Stimulated activated CD8-positive, alpha-beta memory T cell treated with anti-CD3 and anti-CD28 coated beads, Interleukin-15, amount 100 ng/mL, for 24 hours (primary cell): ENCODE results near the gene SNX4.
"Not testable (repeated sequence)": the region's sequence is repeated elsewhere in the genome, so short reads cannot be mapped to it uniquely, and the experiment has no call there.

Experiments used
- DNase-seq: peaks from one replicate; pipeline ENCODE4 v3.0.0-alpha.2; 2020; ENCODE audit warnings: low read depth

The SNX4 gene

GRCh38 chr3:125462722-125463299, 57.2 kb downstream of the SNX4 start:
- no peak for DNase-seq

- DNase-seq: no peak
Observed at GRCh38 chr3:125461896-125462295, 58.1 kb downstream of the SNX4 start.

DNA sequence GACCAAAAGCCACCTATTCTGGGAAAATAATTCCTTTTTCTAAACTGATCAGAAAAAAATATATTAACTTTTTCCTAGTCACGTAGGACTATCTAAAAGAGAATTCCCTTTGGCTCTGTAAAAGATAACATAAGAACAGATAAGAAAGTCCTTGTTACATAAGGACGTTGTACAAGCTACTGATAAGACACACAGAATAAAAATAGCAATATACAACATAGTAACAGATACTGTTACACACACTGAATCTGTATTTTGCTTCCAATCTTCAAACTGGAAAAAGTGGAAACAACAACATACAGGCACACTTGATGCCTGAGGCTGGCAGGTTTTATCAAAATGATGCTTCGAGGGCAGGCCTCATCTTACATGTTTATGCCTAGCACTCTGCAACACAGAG, 59.8 kb downstream of the SNX4 start:
- DNase-seq: no peak

- no peak for DNase-seq
Observed at GRCh38 chr3:125443923-125444322, 76.1 kb downstream of the SNX4 start.

- no peak for DNase-seq
Observed at GRCh38 chr3:125442506-125442905, 77.5 kb downstream of the SNX4 start.

DNA sequence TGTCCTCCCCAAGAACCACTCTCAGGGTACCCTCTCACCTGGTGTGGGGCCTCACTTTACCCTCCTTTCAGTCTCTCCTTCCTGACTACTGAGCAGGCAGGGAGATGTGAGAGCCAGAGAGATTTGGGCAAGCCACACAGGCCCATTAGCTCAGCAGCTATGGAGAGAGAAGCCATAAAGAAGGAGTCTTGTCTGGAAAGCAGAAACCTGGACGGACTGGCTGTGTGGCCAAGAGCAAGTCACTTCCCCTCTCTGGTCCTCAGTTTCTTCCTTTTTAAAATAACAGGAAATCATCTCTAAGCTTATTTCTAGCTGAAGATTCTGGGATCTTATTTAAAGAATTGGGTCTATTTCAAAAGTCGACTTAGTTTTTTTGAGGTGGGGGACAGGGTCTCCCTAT, 79.0 kb downstream of the SNX4 start:
- no peak for DNase-seq

- DNase-seq: no peak
Observed at GRCh38 chr3:125440559-125440955, 79.4 kb downstream of the SNX4 start.

DNA sequence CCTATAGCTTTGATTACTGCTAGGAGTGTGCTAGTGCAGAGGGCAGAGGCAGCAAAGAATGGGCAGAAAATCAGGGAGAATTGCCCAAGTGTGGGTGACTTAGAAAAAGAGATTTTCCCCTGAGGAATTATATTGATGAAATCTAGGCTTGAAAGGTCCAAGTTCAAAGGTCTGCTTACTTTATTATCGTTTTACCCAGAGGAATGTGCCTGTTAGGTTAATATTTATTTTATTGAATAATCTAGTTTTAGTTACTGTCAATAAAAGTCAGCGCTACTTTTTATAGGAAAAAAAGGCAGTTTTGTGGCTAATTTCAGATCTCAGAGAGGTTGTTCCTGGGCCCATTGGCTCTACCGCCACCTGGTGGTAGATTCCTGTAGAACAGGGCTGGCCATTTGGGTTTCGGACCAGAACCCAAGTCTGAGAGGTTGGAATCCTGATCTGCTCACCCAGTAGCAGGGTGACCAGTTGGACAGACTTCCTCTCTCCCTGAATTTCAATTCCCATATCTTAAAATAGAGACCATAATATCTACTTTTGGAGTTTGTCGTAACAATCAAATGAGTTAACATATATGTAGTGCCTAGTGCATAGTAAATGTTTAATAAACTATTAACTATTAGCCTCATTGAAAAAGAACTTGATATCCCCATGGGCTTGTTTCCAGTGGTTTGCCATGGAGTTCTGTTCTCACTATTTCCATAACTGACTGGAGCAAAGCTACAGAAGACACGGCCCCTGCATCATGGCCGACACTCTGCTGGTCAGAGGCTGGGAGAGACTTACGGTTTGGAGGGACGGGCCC, 82.2 kb downstream of the SNX4 start:
- peak; percentile 47 for DNase-seq

- no peak for DNase-seq
Observed at GRCh38 chr3:125436921-125437320, 83.1 kb downstream of the SNX4 start.

DNA sequence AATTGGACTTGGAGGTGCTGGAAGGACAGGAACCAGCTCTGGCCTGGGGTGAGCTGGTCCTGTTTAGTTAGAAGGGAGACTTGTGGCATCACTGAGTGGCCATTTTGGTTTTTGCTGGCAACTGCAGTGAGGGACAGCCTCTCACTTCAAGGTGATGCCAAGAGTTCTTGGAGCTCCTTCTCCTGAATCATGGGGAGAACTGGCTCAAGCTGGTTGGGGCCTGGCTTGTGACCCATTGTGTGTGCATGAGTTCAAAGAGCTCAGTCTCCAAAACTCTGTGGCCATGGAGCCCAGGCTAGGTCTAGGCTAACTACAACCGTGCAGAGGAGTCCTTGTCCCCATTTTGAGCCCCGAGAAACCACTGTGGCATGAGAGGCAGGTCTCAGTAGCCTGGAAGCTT, 84.8 kb downstream of the SNX4 start:
- no peak for DNase-seq

GRCh38 chr3:125434582-125435011, 85.4 kb downstream of the SNX4 start:
- no peak for DNase-seq

- DNase-seq: no peak
Observed at GRCh38 chr3:125433611-125434041, 86.4 kb downstream of the SNX4 start.

DNA sequence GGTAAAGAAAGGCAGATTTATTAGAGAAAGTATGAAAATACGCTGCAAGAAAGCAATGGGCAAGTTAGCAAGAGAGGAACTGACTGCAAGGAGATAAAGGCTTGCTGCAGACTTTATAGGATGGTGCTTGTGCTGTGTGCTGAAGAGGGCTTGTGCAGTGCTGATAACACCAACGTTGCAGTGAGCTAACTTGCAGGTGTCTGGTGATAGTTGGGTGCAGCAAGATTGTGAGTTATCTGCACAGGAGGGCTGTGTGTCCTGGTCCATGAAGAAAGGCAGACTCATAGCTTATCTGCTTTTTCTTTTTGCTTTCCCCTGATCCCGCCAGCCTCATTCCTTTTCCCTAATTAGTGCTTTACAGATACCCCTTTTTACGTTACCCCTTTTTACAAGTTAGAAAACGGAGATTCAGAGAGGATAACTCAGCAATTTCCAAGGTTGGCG, 86.9 kb downstream of the SNX4 start:
- no peak for DNase-seq

- no peak for DNase-seq
Observed at GRCh38 chr3:125431912-125432790, 87.9 kb downstream of the SNX4 start.

DNA sequence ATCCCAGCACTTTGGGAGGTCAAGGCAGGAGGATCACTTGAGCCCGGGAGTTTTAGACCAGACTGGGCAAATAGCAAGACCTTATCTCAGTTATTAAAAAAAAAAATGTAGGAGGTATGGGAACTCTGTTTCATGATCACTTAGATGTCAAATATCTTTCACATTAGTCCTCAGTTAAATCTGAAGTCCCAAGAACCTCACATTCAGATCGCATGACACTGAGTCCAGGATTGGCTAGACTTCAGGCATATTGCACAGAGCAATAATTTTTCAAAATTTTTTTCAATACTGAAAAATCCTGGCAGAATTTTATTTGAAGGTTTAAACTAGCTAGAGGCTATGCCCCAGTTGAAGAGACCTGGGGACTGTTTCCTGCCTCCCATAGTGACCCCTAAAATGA, 88.6 kb downstream of the SNX4 start:
- no peak for DNase-seq

DNA sequence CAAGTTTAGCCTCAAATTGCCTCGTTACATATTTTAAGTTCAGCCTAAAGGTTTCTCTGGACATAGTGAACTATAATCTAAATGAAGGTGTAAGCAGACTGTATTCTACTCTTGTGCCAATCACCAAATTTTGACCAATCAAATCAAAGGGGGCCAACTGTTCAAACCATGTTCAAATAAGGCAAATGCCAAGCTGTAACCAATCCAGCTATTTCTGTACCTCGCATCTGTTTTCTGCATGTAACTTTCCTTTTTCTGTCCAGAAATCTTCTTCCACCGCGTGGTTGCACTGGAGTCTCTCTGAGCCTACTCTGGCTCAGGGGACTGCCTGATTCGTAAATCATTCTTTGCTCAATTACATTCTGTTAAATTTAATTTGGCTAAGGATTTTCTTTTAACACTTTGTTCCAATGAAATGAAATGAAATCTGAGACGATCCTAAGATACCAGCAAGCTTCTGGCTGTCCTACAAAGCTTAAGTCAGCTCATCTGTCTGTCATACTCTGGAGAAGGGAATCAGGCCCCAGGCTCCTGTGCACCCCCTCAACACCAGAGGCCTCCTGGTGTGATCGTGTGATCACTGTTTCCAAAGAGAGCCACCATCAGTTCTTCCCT, 91.7 kb downstream of the SNX4 start:
- DNase-seq: no peak

DNA sequence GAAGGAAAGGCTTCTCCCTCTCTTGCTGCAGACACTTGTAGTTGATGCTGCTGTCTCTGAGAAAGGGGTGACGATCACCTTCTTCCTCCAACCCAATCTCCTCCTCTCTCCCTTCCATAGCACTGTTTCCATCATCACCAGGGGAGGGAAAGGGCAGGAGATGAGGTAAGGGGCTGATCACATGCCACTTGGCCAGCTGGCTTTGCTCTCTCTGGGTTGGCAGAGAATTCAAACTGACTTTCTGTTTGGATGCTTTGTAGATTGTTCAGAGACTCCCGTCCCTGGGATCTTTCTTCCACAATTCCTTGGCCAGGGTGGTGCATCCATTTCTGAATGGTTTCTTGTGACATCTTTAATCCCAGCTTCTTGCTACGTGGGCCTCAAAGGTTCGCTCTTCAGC, 101.7 kb downstream of the SNX4 start:
- no peak for DNase-seq

- no peak for DNase-seq
Observed at GRCh38 chr3:125416235-125416634, 103.8 kb downstream of the SNX4 start.

GRCh38 chr3:125414669-125415068, 105.3 kb downstream of the SNX4 start:
- DNase-seq: no peak

DNA sequence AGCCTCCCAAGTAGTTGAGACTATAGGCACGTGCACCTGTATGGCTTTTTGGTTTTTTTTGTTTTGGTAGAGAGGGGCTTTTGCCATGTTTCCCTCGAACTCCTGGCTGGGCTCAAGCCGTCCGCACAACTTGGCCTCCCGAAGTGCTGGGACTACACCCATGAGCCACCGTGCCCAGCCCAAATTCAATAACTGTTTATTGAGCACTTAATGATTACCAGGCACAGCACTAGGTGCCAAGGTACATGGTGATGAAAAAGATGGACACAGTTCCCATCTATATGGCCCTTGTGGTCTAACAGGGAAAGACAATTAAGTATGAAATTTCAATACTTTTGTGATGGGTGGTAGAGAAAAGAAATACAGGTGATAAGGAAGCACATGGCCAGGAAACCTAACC, 109.1 kb downstream of the SNX4 start:
- DNase-seq: no peak

GRCh38 chr3:125406070-125406469, 113.9 kb downstream of the SNX4 start:
- no peak for DNase-seq

DNA sequence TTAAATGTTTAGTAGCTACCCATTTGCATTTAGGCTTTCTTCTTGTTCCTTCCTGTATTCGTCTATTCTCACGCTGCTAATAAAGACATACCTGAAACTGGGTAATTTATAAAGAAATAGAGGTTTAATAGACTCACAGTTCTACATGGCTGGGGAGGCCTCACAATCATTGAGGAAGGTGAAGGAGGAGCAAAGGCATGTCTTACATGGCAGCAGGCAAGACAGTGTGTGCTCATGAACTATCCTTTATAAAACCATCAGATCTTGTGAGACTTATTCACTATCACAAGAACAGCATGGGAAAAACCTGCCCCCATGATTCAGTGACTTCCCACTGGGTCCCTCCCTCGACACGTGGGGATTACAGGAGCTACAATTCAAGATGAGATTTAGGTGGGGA, 114.5 kb downstream of the SNX4 start:
- not testable (repeated sequence) for DNase-seq
